GM12801 (cell line): ENCODE results near the gene ALX4.

Source experiments
- TF ChIP-seq, protein P1 (sequence below): IDR thresholded peaks from one replicate; pipeline ENCODE4 v1.5.1; 2011; ENCODE audit warnings: control low read depth; ENCODE audit not compliant: insufficient read length; ENCODE audit errors: extremely low read depth

Gene ALX4

DNA sequence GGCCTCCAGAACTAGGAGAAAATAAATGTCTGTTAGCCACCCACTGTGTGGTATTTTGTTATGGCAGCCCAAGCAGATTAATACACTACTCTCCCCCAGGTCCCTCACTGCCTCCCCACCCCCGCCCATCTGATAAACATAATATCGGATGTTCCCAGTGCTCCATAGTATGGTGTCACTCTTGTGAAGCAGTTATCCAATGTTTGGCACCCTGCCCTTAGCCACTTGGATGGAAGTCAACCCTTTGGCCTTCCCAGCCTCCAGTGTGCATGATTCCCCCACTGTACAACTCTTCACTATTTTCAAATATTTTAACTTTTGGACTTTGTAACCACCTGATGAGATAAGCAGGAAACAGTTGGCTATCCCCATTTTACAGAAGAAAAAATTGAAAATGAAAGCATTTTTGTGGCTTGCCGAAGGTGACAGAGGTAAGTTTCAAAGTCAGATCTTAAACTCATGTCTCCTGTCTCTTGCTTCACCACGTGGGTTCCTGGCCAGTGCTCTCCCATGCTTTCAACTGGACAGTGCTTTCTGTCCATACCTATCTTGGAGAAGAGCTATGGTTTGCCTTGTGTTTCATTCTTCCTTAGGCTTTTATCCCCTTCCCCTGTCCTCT lies 53.2 kb downstream of the ALX4 start:
- TF ChIP-seq, protein P1, sequence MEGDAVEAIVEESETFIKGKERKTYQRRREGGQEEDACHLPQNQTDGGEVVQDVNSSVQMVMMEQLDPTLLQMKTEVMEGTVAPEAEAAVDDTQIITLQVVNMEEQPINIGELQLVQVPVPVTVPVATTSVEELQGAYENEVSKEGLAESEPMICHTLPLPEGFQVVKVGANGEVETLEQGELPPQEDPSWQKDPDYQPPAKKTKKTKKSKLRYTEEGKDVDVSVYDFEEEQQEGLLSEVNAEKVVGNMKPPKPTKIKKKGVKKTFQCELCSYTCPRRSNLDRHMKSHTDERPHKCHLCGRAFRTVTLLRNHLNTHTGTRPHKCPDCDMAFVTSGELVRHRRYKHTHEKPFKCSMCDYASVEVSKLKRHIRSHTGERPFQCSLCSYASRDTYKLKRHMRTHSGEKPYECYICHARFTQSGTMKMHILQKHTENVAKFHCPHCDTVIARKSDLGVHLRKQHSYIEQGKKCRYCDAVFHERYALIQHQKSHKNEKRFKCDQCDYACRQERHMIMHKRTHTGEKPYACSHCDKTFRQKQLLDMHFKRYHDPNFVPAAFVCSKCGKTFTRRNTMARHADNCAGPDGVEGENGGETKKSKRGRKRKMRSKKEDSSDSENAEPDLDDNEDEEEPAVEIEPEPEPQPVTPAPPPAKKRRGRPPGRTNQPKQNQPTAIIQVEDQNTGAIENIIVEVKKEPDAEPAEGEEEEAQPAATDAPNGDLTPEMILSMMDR, result no peak

DNA sequence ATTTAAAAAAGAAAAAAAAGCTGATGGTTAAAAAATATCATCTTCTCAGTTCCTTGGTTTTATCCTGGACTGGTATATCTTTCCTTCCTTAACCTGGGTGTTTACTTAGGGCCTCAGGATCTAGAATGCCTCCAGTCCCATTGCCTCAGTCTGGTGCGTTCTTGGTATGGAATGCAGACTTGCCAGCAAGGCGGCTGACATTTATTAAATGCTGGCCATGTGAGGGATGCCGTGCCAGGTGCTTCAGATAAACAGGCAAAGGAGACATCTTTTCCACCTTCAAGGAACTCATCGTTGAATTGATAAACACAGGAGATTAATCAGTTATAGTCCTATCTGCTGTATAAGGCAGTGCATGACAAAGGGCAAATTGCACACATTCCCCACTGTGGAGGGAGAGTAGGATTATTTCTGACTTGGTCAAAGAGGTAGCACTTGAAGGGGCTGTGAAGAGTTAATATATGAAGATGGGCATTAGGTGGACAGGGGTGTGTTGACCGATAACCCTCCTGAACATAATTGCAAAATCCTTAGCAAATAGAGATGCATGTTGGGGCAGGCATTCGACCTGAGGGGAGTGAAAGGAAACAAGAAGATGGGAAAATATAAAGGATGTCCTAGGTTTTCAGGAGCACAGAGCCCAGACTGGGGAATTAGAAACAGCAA lies 54.4 kb downstream of the ALX4 start:
- TF ChIP-seq, protein P1, result no peak

DNA sequence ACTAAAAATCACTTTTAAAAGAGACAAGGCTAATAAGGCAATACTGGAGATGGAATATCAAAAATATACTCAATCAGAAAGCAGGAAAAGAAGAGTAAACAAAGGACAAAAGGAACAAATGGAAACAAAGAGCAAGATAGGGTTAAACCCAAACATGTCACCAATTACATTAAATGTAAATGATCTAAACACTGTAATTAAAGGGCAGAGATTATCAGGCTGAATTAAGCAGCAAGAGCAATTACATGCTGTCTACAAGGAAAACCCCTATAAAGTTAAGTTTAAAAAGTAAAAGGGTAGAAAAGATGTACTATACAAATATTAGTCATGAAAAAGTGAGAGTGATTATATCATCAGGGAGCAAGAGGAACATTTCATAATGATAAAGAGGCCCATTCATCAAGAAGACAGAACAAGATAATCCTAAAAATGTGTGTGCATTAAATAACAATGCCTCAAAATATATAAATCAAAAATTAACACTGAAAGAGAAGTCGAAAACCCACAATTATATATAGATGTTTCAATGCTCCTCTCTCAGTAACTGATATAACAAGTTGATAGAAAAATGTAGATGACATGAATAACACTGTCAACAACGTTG lies 56.8 kb downstream of the ALX4 start:
- TF ChIP-seq, protein P1, result no peak

DNA sequence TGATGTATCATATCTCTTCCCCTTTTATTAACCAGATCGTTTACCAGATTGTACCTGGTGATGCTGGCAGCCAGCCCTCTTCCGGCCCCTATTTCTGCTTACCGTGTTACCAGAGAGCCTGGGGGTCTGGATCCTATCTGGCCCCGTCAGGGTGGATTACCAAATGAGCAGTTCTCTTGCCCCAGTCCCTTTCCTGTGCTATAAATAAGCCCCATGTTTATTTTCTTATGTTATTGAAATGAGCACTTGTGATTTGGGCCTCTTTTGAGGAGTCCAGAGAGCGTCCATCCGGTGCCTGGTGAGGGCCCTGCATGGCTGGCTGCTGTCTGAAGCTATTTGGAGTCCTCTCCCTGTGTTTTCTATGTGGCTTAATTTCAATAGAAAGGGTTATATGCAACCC lies 59.5 kb downstream of the ALX4 start:
- TF ChIP-seq, protein P1, result no peak

DNA sequence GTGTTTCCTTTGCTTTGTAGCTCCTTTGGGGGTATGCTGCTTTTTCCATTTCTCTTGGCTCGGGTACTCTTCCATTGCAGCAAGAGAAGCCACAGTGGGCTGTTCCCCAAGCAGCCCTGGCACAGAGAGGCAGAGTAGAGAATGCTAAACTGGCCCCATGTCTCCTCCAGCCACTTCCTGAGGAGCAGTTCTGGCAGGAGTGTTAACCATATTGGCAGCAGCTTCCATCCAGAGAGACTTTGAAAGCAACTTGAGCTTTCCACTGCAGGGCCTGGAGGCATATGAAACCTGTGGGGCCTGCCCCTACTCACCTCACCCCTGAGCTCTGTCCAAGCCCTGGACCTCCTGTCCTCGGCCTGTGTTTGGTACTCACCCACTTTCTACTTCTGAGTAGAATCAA lies 61.8 kb downstream of the ALX4 start:
- TF ChIP-seq, protein P1, result no peak

DNA sequence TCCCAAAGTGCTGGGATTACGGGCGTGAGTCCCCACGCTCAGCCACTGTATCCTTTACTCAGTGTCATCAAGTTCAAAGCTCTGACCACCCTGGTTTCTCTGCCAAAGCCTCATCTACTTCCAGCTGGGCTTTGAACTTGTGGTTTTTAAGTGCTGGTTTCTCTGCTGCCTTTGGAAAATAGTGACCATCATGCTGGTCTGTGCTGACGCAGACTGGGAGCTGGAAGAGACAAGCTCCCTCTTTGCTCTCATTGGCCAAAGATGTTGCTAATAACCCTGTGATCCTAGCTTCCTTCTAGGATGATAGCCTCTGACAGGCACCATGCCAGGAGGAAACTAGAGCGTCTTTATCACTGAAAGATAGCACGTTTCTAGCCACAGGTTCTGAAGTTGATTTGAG lies 62.4 kb downstream of the ALX4 start:
- TF ChIP-seq, protein P1, result no peak

DNA sequence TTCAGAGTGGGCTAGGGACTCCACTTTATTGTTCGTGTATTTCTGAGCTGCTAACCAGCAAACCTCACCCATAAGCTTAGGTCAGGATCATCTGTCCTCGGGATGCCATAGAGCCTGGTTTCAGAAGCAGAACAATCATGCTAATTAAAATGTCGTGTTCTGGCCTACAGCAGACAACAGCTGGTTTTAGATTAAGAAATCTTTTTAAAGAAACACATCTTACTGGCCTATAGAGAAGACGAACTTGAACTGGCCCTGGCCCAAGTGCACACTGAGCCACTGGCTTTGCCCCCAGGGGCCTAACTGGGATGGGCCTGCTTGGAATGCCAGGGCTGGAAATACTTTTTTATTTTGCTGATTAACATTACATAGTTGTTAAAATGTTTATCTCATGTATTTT lies 63.2 kb downstream of the ALX4 start:
- TF ChIP-seq, protein P1, result no peak
